PFSK-1 (cell line): Measurements from ENCODE around the gene ARHGAP15.

ENCODE experiments used
- FOXP2 ChIP-seq: optimal IDR thresholded peaks from 2 replicates; pipeline ENCODE3; 2011; ENCODE audit warnings: borderline replicate concordance, control low read depth, inconsistent platforms; ENCODE audit not compliant: insufficient read depth; ENCODE audit errors: extremely low read length, extremely low read depth
- POLR2AphosphoS5 ChIP-seq: IDR thresholded peaks from 2 replicates; pipeline ENCODE4 v1.6.1; 2012; ENCODE audit warnings: low read depth, mild to moderate bottlenecking, control low read depth, low read length, moderate library complexity
- REST ChIP-seq, 2 experiments: IDR thresholded peaks; 2 replicates each; pipeline versions ENCODE4 v1.6.1 to v1.8.0; 2011 to 2012; ENCODE audit warnings: low read depth in 2 of 2, low read length in 2 of 2, control low read depth in 1 of 2, inconsistent platforms in 1 of 2, mild to moderate bottlenecking in 1 of 2, moderate library complexity in 1 of 2; ENCODE audit not compliant: insufficient read depth in 1 of 2
- SIN3A ChIP-seq: IDR thresholded peaks from 2 replicates; pipeline ENCODE4 v1.6.1; 2012; ENCODE audit warnings: mild to moderate bottlenecking, low read length, moderate library complexity, borderline replicate concordance; ENCODE audit not compliant: insufficient read depth
- TAF1 ChIP-seq: IDR thresholded peaks from 2 replicates; pipeline ENCODE4 v1.6.1; 2012; ENCODE audit warnings: low read length, control low read depth, borderline replicate concordance; ENCODE audit not compliant: insufficient read depth

Gene ARHGAP15

GRCh38 chr2:143296089-143296488 is 166.9 kb downstream of the ARHGAP15 start:
- TF ChIP-seq POLR2AphosphoS5: no peak
- no peak for TF ChIP-seq FOXP2
- TF ChIP-seq SIN3A: no peak
- no peak for TF ChIP-seq TAF1
- no peak for TF ChIP-seq REST (IDR thresholded peaks at IDR 0.05; ENCODE audit: insufficient read depth in 1 of 2, low read depth in 2 of 2, low read length in 2 of 2)

- no peak for TF ChIP-seq REST (IDR thresholded peaks at IDR 0.05; ENCODE audit: insufficient read depth in 1 of 2, low read depth in 2 of 2, low read length in 2 of 2)
- no peak for TF ChIP-seq SIN3A
- TF ChIP-seq POLR2AphosphoS5: no peak
- TF ChIP-seq TAF1: no peak
These were observed 168.0 kb downstream of the ARHGAP15 start for GRCh38 chr2:143297182-143297581.

- TF ChIP-seq REST (IDR thresholded peaks at IDR 0.05; ENCODE audit: insufficient read depth in 1 of 2, low read depth in 2 of 2, low read length in 2 of 2) (no peak), SIN3A (no peak), TAF1 (no peak)
These were observed 171.3 kb downstream of the ARHGAP15 start for GRCh38 chr2:143300536-143300935.

- TF ChIP-seq FOXP2 (no peak), POLR2AphosphoS5 (no peak)
These were observed 182.2 kb downstream of the ARHGAP15 start for GRCh38 chr2:143311426-143311825.

GRCh38 chr2:143312441-143312840 is 183.2 kb downstream of the ARHGAP15 start:
- TF ChIP-seq SIN3A: no peak
- TF ChIP-seq TAF1: no peak
- no peak for TF ChIP-seq REST (IDR thresholded peaks at IDR 0.05; ENCODE audit: insufficient read depth in 1 of 2, low read depth in 2 of 2, low read length in 2 of 2)
- TF ChIP-seq POLR2AphosphoS5: no peak
- TF ChIP-seq FOXP2: no peak

- TF ChIP-seq REST (IDR thresholded peaks at IDR 0.05; ENCODE audit: insufficient read depth in 1 of 2, low read depth in 2 of 2, low read length in 2 of 2) (no peak), POLR2AphosphoS5 (no peak), FOXP2 (no peak), SIN3A (no peak), TAF1 (no peak)
These were observed 184.6 kb downstream of the ARHGAP15 start for GRCh38 chr2:143313861-143314260.
